CD14-positive monocyte (primary cell): ENCODE data around the gene FBXW11. TPM values are rescaled to one million over a fixed set of nuclear protein-coding genes. Genes with fewer than 3 reads are reported as not detected.

Experiments
- DNase-seq, 3 donors: peaks; one replicate each; pipeline ENCODE4 v3.0.0-alpha.2; 2011 to 2022
- H2AFZ ChIP-seq: 2 replicates; pipeline ENCODE4 v1.6.0; 2012; ENCODE audit warnings: mild to moderate bottlenecking, low read depth, low read length, inconsistent platforms; ENCODE audit not compliant: insufficient read depth, poor library complexity, severe bottlenecking
- H3K27ac ChIP-seq, 2 donors: 1 replicate in 1 of 2; 2 replicates in 1 of 2; pipeline ENCODE4 v1.5.1; 2012 to 2013; ENCODE audit warnings: low read length in 2 of 2, control low read depth in 1 of 2, inconsistent platforms in 1 of 2, low read depth in 1 of 2, mild to moderate bottlenecking in 1 of 2
- H3K27me3 ChIP-seq, 2 donors: one replicate each; pipeline versions ENCODE4 v1.6.0 to v1.6.1; 2011 to 2013; ENCODE audit warnings: low read length in 2 of 2; ENCODE audit not compliant: control insufficient read depth in 2 of 2, insufficient read depth in 2 of 2
- H3K36me3 ChIP-seq, 2 donors: replicated peaks in 1 of 2; 1 replicate in 1 of 2; 2 replicates in 1 of 2; pipeline versions ENCODE4 v1.5.1 to v1.6.1; 2012 to 2013; ENCODE audit warnings: low read length in 2 of 2, control low read depth in 1 of 2, inconsistent platforms in 1 of 2, mild to moderate bottlenecking in 1 of 2; ENCODE audit not compliant: insufficient read depth in 2 of 2, control insufficient read depth in 1 of 2
- H3K4me1 ChIP-seq, 2 donors: 1 replicate in 1 of 2; 2 replicates in 1 of 2; pipeline versions ENCODE4 v1.5.1 to v1.6.1; 2012 to 2013; ENCODE audit warnings: low read length in 2 of 2, control low read depth in 1 of 2, inconsistent platforms in 1 of 2, mild to moderate bottlenecking in 1 of 2, moderate library complexity in 1 of 2; ENCODE audit not compliant: insufficient read depth in 2 of 2, control insufficient read depth in 1 of 2
- H3K4me2 ChIP-seq: replicated peaks from 2 replicates; pipeline ENCODE3; 2012; ENCODE audit warnings: low read length, moderate library complexity, mild to moderate bottlenecking; ENCODE audit not compliant: poor library complexity, severe bottlenecking; ENCODE audit errors: extremely low read depth
- H3K4me3 ChIP-seq, 3 experiments: fragments of 200-600 bp in 1 of 3; sonication (generic) in 1 of 3; replicated peaks in 1 of 3; 1 replicate in 2 of 3; 2 replicates in 1 of 3; pipeline ENCODE4 v1.5.1; 2011 to 2013; ENCODE audit warnings: low read length in 3 of 3, mild to moderate bottlenecking in 3 of 3, control low read depth in 2 of 3, low read depth in 2 of 3, inconsistent platforms in 1 of 3, moderate library complexity in 1 of 3
- H3K79me2 ChIP-seq: 2 replicates; pipeline ENCODE4 v1.6.0; 2012; ENCODE audit warnings: mild to moderate bottlenecking, control low read depth, inconsistent platforms, low read length, moderate library complexity; ENCODE audit not compliant: insufficient read depth
- H3K9ac ChIP-seq: 2 replicates; pipeline ENCODE4 v1.6.0; 2017; ENCODE audit warnings: low read length, mild to moderate bottlenecking; ENCODE audit not compliant: insufficient read depth, poor library complexity, severe bottlenecking
- H3K9me3 ChIP-seq, 2 donors: replicated peaks in 1 of 2; 1 replicate in 1 of 2; 2 replicates in 1 of 2; pipeline versions ENCODE4 v1.5.1 to v1.6.1; 2012 to 2013; ENCODE audit warnings: low read length in 2 of 2, control low read depth in 1 of 2; ENCODE audit not compliant: control insufficient read depth in 1 of 2, insufficient read depth in 1 of 2
- H4K20me1 ChIP-seq: 2 replicates; pipeline ENCODE4 v1.6.0; 2012; ENCODE audit warnings: mild to moderate bottlenecking, low read length, control low read depth, moderate library complexity; ENCODE audit not compliant: insufficient read depth
- H3K27ac Mint-ChIP-seq, 7 donors: one replicate each; pipeline ENCODE4 v1.8.0; 2020; ENCODE audit warnings: mild to moderate bottlenecking in 7 of 7, mixed read lengths in 7 of 7, moderate library complexity in 6 of 7, inconsistent platforms in 2 of 7
- H3K27me3 Mint-ChIP-seq, 3 donors: one replicate each; pipeline ENCODE4 v1.8.0; 2021 to 2022; ENCODE audit warnings: low read depth in 3 of 3, mild to moderate bottlenecking in 3 of 3, mixed read lengths in 3 of 3, moderate library complexity in 3 of 3, inconsistent platforms in 1 of 3
- H3K36me3 Mint-ChIP-seq, 2 donors: one replicate each; pipeline ENCODE4 v1.8.0; 2020; ENCODE audit warnings: mixed read lengths in 2 of 2, inconsistent platforms in 1 of 2, mild to moderate bottlenecking in 1 of 2
- H3K4me1 Mint-ChIP-seq: one replicate; pipeline ENCODE4 v1.8.0; 2020; ENCODE audit warnings: mild to moderate bottlenecking, mixed read lengths
- H3K4me3 Mint-ChIP-seq, 2 donors: one replicate each; pipeline ENCODE4 v1.8.0; 2020; ENCODE audit warnings: mild to moderate bottlenecking in 2 of 2, mixed read lengths in 2 of 2, moderate library complexity in 1 of 2
- H3K9me3 Mint-ChIP-seq, 7 donors: one replicate each; pipeline ENCODE4 v1.8.0; 2020 to 2022; ENCODE audit warnings: mixed read lengths in 7 of 7, mild to moderate bottlenecking in 6 of 7, moderate library complexity in 6 of 7, inconsistent platforms in 2 of 7
- CTCF ChIP-seq: fragments of 200-600 bp; IDR thresholded peaks from one replicate; pipeline ENCODE4 v1.8.0; 2022; ENCODE audit warnings: antibody characterized with exemption, mild to moderate bottlenecking
- WGBS: methylation state at CpG from one replicate; pipeline ENCODE4 v1.1.5; 2013; ENCODE audit warnings: missing lambda C conversion rate; ENCODE audit not compliant: insufficient coverage; 5-methylcytosine and 5-hydroxymethylcytosine counted together
- intact Hi-C, 2 donors: fragments of 100-400 bp; cut with micrococcal nuclease; formaldehyde crosslinking; loops; one replicate each; pipeline versions ENCODE4 v1.15.0 to v1.15.1; 2023
- polyA plus RNA-seq, 3 donors: library from polyadenylated mRNA; depleted of rRNA in 1 of 3; unstranded in 2 of 3; stranded (reverse) in 1 of 3; fragments of 300-500 nt in 2 of 3; fragments of >200 nt in 1 of 3; fragmentation: Illumina TruSeq in 2 of 3; gene quantifications; 1 replicate in 2 of 3; 2 replicates in 1 of 3; pipeline ENCODE4 v1.2.3, GENCODE V29; 2012 to 2021

The FBXW11 gene
- polyA plus RNA-seq, 3 donors, result 15.0 to 24.5 (median 18.2) TPM

GRCh38 chr5:171937351-171937750, 69.1 kb downstream of the FBXW11 start:
- H2AFZ ChIP-seq, result no peak overlapping the region
- H3K27ac Mint-ChIP-seq, result no peak overlapping the region

DNA sequence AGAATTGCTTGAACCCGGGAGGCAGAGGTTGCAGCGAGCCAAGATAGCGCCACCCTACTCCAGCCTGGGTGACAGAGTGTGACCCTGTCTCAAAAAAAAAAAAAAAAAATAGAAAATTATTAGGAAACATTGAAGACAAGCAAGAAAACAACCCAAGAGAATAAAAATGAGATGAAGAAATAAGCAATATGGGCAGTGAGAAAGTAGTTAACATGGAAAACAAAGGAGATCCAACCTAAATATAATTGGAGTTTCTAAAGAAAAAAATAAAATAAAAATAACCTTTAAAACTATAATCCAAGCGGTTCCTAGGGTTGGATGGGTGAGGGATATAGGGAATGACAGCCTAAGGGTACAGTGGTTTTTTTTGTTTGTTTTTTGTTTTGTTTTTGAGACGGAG, 71.9 kb downstream of the FBXW11 start:
- WGBS, result 100% methylated on average over 1 of the region's 5 CpGs
- peaks cover 91% of the 10 kb centered on the region for H4K20me1 ChIP-seq
- DNase-seq, result no peak
- H3K4me1 Mint-ChIP-seq, result peaks cover 3% of the 10 kb centered on the region
- H3K36me3 Mint-ChIP-seq, result peaks cover 6 to 18% of the 10 kb centered on the region in 2 donors
- H3K27me3 Mint-ChIP-seq, result no peaks in the 10 kb centered on the region
- no peak overlapping the region for H3K4me3 Mint-ChIP-seq
- no peak for TF ChIP-seq CTCF
- no peaks in the 10 kb centered on the region for H3K4me1 ChIP-seq
- peaks cover 92% of the 10 kb centered on the region for H3K79me2 ChIP-seq
- no peak overlapping the region for H3K9ac ChIP-seq
- no peak overlapping the region for H3K27ac ChIP-seq
- intact Hi-C loops, result no loop called here
- H3K36me3 ChIP-seq, result no peaks in the 10 kb centered on the region
- H3K4me2 ChIP-seq, result no peak overlapping the region
- no peak overlapping the region for H3K4me3 ChIP-seq
- H3K27ac Mint-ChIP-seq, result no peak overlapping the region
- H3K9me3 Mint-ChIP-seq, result peaks cover 0 to 17% (median 10%) of the 10 kb centered on the region in 7 donors
- H3K9me3 ChIP-seq, result peaks cover 4 to 11% of the 10 kb centered on the region in 2 donors
- H2AFZ ChIP-seq, result no peak overlapping the region
- H3K27me3 ChIP-seq, result no peaks in the 10 kb centered on the region

More at GRCh38 chr5:171937351-171937750, 69.1 kb downstream of the FBXW11 start:
- Histone ChIP-seq H3K4me2 (no peak overlapping the region), H3K27me3 (no peaks in the 10 kb centered on the region), H3K9me3 (peaks cover 4 to 11% of the 10 kb centered on the region in 2 donors), H3K27ac (no peak overlapping the region), H3K4me3 (no peak overlapping the region), H3K9ac (no peak overlapping the region), H3K79me2 (peaks cover 78% of the 10 kb centered on the region), H4K20me1 (peaks cover 83% of the 10 kb centered on the region), H3K4me1 (peaks cover 3 to 5% of the 10 kb centered on the region in 2 donors), H3K36me3 (no peaks in the 10 kb centered on the region)
- Mint-ChIP-seq H3K4me1 (peaks cover 12% of the 10 kb centered on the region), H3K9me3 (peaks cover 0 to 16% (median 10%) of the 10 kb centered on the region in 7 donors), H3K27me3 (no peaks in the 10 kb centered on the region), H3K4me3 (no peak overlapping the region), H3K36me3 (peaks cover under 1 to 12% of the 10 kb centered on the region in 2 donors)
- no peak for TF ChIP-seq CTCF
- no peak for DNase-seq
- intact Hi-C loops, result no loop called here
- 100% methylated on average over 2 of the region's 4 CpGs for WGBS
